ENCODE data around the gene NAP1L4.

NAP1L4 gene

GRCh38 chr11:2974272-2974671, 17.9 kb downstream of the NAP1L4 start:
- H3K27ac ChIP-seq = no peak overlapping the region
- H3K4me3 ChIP-seq = no peak overlapping the region

GRCh38 chr11:2968341-2968900, 23.7 kb downstream of the NAP1L4 start:
- Histone ChIP-seq H3K4me3 (no peak overlapping the region), H3K27ac (no peak overlapping the region)

- no peak overlapping the region for H3K4me3 ChIP-seq
- no peak overlapping the region for H3K27ac ChIP-seq
Measured at GRCh38 chr11:2964782-2965181, 27.3 kb downstream of the NAP1L4 start.

GRCh38 chr11:2963761-2964160, 28.4 kb downstream of the NAP1L4 start:
- H3K27ac ChIP-seq = no peak overlapping the region

GRCh38 chr11:2963112-2963754, 28.9 kb downstream of the NAP1L4 start:
- H3K27ac ChIP-seq = peak overlapping the region in 1 of 21 experiments; percentile 37
- H3K4me3 ChIP-seq = no peak overlapping the region

More at GRCh38 chr11:2963761-2964160, 28.4 kb downstream of the NAP1L4 start:
- no peak overlapping the region for H3K4me3 ChIP-seq

- Histone ChIP-seq H3K27ac (no peak overlapping the region), H3K4me3 (no peak overlapping the region)
Measured at GRCh38 chr11:2961080-2961479, 31.0 kb downstream of the NAP1L4 start.

GRCh38 chr11:2960139-2960538, 32.0 kb downstream of the NAP1L4 start:
- Histone ChIP-seq H3K4me3 (no peak overlapping the region), H3K27ac (no peak overlapping the region)

- Histone ChIP-seq H3K27ac (no peak overlapping the region), H3K4me3 (no peak overlapping the region)
Measured at GRCh38 chr11:2958251-2958650, 33.9 kb downstream of the NAP1L4 start.

GRCh38 chr11:2955906-2956476, 36.1 kb downstream of the NAP1L4 start:
- H3K4me3 ChIP-seq = no peak overlapping the region
- H3K27ac ChIP-seq = no peak overlapping the region

- no peak overlapping the region for H3K27ac ChIP-seq
Measured at GRCh38 chr11:2954263-2954662, 37.9 kb downstream of the NAP1L4 start.

GRCh38 chr11:2952290-2952689, 39.8 kb downstream of the NAP1L4 start:
- Histone ChIP-seq H3K27ac (peak overlapping the region in 6 of 21 experiments; percentile 0 to 72 (median 51)), H3K4me3 (no peak overlapping the region)

More at GRCh38 chr11:2954263-2954662, 37.9 kb downstream of the NAP1L4 start:
- H3K4me3 ChIP-seq = no peak overlapping the region

- H3K4me3 ChIP-seq = no peak overlapping the region
- peak overlapping the region in 6 of 21 experiments; percentile 0 to 72 (median 51) for H3K27ac ChIP-seq
Measured at GRCh38 chr11:2951231-2952110, 40.7 kb downstream of the NAP1L4 start.

- Histone ChIP-seq H3K4me3 (no peak overlapping the region), H3K27ac (peak overlapping the region in 2 of 21 experiments; percentile 22 to 36)
Measured at GRCh38 chr11:2950825-2951224, 41.3 kb downstream of the NAP1L4 start.

- H3K27ac ChIP-seq = no peak overlapping the region
- H3K4me3 ChIP-seq = no peak overlapping the region
Measured at GRCh38 chr11:2949920-2950319, 42.2 kb downstream of the NAP1L4 start.

GRCh38 chr11:2947744-2948143, 44.4 kb downstream of the NAP1L4 start:
- no peak overlapping the region for H3K4me3 ChIP-seq
- H3K27ac ChIP-seq = no peak overlapping the region

- no peak overlapping the region for H3K4me3 ChIP-seq
- peak overlapping the region in 10 of 21 experiments; percentile 14 to 57 (median 40) for H3K27ac ChIP-seq
Measured at GRCh38 chr11:2945757-2946287, 46.3 kb downstream of the NAP1L4 start.

GRCh38 chr11:2945031-2945756, 46.9 kb downstream of the NAP1L4 start:
- Histone ChIP-seq H3K27ac (peak overlapping the region in 8 of 21 experiments; percentile 15 to 59 (median 46)), H3K4me3 (no peak overlapping the region)

GRCh38 chr11:2944530-2944929, 47.6 kb downstream of the NAP1L4 start:
- no peak overlapping the region for H3K4me3 ChIP-seq
- H3K27ac ChIP-seq = peak overlapping the region in 2 of 21 experiments; percentile 15 to 56

- peak overlapping the region in 3 of 21 experiments; percentile 13 to 33 (median 31) for H3K27ac ChIP-seq
Measured at GRCh38 chr11:2943711-2944118, 48.4 kb downstream of the NAP1L4 start.

More at GRCh38 chr11:2943711-2944118, 48.4 kb downstream of the NAP1L4 start:
- H3K4me3 ChIP-seq = no peak overlapping the region

All from skin epidermis (tissue), 12 donors.